ENCODE measurements around the gene SHH.

- TF ChIP-seq CTCF (optimal IDR thresholded peaks at IDR 0.05 in 1 of 3, IDR thresholded peaks at IDR 0.05 in 1 of 3, conservative IDR thresholded peaks at IDR 0.05 in 1 of 3; ENCODE audit: extremely low read depth in 1 of 3, insufficient read depth in 2 of 3, low read length in 3 of 3) (no peak), EZH2 (IDR thresholded peaks at IDR 0.05; ENCODE audit: low read length) (peak; percentile 98)
Measured at GRCh38 chr7:155811895-155812761, at the start of gene SHH.
